NCI-H2196 (cell line): ENCODE data around the gene FRYL.

Source experiments
- DNase-seq: peaks from one replicate; lab custom pipeline; 2025; ENCODE audit not compliant: unreplicated experiment; lab: John Stamatoyannopoulos, UW

Gene FRYL

GRCh38 chr4:48633657-48634056, 146.4 kb downstream of the FRYL start:
- no peak for DNase-seq

GRCh38 chr4:48629458-48629857, 150.6 kb downstream of the FRYL start:
- no peak for DNase-seq

DNA sequence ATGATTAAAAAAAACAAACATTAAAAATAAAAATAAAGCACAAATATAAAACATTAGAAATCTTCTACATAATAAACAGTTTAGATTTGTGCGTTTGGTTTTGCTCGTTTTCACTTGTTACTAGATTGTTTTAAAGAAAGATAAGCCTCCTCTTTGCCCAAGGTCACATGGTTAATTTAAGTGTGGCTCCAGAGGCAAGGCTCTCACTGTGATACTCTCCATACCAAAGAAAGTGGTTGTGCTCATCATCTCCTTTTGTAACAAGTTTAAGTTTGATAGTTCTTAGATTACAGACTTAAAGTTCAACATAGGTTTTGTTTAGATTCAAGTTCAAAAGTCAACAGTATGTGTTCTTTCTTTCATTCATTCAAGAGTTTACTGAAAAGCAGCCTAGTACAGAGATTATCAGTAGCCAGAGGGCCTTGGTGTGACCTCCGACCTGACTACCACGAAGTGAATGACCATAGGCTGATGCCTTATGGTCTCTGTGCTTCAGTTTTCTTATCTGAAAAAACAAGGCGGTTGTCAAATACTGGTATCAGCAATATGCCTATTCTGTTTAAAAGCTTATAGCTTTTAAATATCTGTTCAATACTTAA, 156.8 kb downstream of the FRYL start:
- no peak for DNase-seq

DNA sequence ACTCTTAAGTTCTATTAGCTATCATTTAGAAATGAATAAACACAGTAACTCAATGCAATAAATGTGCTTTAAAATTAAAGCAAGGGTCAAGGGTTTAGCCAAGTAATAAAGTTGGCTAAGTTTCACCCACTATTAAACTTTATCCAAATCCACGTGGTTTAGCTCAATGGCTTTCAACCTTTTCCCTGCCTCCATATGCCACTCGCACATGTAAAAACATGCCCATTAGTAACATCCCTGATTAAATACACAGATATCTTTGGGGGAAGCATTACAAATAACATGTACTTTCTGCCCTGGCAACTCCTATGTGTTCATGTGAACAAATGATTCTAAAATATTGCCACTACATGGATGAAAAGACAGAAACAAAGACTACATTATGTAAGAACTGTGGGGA, 159.2 kb downstream of the FRYL start:
- no peak for DNase-seq

DNA sequence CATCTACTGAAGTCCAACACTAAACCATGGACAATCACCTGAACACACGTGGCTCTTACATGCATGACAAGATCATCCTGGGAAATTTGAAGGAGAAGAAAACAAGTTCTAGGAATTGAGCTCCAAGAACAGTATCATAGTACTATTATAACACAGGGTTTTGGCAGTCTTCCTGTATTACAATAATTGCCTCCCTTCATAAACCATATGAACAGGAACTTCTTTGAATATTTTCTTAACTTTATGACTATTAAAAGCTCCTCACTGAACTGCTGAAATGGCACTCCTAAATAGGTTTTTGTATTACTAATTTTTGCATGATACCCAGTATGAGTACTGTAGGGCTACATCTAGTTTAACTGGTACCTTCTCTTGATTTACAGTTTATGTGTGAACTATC, 160.0 kb downstream of the FRYL start:
- DNase-seq, result no peak

DNA sequence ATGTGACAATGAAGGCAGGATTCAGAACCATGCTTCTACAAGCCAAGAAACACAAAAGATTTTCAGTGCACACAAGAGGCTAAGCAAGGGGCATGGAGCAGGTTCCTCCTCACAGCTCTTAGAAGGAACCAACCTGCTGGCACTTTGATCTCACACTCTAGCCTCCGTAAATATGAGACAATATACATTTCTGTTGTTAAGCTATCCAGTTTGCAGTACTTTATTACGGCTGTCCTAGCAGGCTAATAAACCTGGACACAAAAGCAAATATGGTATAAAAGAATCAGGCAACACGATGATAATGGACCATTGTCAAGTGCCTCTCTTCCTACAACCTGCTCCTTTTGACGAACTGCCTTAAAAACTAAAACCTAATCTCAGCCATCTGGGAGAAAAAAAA, 175.6 kb downstream of the FRYL start:
- no peak for DNase-seq

DNA sequence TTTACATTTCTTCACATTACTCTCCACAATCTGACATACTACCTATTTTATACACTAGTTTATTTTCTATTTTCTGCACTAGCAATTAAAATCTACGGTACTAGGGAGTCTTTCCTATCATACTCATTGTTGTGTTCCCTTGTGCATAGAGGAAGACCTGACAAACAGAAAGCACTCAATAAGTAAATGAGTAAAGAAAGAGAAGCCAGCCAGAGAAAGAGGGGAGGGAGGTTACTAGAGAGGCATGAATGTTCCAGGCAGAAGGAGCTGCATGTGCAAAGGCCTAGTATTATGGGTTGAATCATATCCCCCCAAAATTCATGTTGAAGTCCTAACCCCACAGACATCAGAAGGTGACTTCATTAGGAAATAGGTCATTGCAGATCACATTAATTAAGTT, 176.0 kb downstream of the FRYL start:
- DNase-seq, result no peak

DNA sequence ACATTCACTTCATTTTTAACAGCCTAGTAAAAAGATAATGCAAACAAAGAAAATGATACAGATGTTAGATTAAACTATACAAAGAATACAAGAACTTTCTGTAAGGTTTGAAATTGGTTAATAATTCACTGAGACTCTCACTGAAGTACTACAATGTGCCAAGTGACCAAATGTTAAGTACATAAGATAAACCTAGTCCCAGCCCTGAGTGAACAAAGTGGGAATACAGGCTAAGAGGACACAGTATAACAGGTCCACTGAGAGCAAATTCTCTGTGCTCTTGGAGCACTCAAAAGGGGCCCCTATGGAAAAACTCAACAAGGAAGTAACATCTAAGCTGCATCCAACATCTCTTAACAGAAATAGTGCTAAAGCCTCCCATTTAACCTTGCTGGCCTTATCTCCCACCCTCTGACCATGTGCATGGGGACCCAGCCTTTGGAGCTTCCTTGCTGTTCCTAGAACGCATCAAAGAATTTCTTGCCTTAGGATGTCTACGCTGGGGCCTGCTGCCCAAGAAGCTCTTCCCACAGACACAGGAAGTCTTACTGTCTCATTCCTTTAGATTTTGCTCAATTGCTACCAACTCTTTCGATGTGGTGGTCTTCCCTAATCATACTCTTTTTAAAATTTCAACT, 176.6 kb downstream of the FRYL start:
- peak; percentile 7 for DNase-seq

GRCh38 chr4:48602763-48603162, 177.3 kb downstream of the FRYL start:
- DNase-seq, result no peak

DNA sequence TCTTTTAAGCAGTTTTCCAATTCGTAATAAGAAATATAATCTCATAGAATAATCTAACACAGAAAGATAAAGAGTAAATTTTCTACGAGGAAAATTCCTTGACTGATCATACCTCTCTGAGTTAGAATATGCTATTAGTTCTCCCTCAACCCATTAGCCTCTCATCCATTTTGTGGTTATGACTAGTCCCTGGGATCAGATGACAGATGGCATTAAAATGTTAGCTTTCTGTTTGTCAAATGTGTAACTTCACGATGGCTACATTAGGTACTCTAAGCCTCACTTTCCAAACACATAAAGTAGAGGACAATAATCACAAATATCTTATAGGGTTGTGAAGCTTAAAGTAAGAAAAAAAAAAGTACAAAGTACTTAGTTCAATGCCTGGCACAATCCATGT, 177.9 kb downstream of the FRYL start:
- DNase-seq, result no peak

DNA sequence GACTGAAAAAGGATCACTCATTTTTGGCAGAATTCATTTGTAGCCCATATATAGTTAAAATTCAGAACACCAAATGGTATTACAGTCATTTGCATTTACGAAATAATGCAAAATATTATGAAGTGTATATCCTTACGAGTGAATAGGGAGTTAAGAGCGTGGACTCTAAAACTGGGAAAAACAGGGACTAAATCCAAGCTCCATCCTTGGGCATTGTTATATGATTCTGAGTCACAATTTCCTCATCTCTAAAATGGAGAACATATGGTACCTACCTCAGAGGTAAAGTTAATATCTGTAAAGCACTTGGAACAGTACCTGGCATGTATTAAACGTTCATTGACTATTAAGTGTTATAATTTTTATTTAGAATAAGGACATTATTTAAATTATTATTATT, 183.7 kb downstream of the FRYL start:
- no peak for DNase-seq

- no peak for DNase-seq
These were observed 185.9 kb downstream of the FRYL start for GRCh38 chr4:48594180-48594579.

DNA sequence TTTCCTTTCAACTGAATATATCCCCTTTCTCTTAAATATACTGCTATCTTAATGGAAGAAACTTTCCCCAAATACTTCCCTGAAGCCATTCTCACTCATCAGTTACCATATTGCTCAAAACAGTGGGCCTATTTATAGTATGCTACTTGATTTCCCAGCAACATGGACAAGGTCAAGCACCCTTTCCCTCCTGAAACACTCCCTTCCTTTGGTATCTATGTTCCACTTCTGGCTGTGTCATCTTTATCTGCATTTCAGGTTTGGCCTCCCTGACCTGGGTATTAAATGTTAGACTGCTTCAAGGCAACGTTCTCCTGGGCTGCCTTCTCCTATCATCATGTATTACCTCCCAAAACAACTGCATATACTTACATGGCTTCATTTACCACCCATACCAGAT, 188.7 kb downstream of the FRYL start:
- DNase-seq, result no peak

- DNase-seq, result no peak
These were observed 189.2 kb downstream of the FRYL start for GRCh38 chr4:48590884-48591283.

DNA sequence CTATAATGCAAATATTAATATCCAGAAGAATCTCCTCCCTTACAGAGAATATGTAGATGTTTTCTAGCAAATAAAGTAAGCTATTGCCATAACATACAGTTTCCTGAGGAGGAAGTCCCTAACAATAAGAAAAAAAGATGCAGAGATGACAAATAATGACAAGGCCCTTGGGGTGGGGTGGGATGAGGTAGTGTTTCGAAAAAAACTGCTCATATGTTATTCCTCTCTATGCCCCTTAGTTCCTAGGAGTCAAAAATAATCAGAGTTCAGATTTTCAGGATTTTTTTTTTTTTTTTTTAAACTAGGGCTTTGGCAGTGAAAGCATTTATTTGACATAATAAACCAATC, 191.0 kb downstream of the FRYL start:
- DNase-seq, result no peak

DNA sequence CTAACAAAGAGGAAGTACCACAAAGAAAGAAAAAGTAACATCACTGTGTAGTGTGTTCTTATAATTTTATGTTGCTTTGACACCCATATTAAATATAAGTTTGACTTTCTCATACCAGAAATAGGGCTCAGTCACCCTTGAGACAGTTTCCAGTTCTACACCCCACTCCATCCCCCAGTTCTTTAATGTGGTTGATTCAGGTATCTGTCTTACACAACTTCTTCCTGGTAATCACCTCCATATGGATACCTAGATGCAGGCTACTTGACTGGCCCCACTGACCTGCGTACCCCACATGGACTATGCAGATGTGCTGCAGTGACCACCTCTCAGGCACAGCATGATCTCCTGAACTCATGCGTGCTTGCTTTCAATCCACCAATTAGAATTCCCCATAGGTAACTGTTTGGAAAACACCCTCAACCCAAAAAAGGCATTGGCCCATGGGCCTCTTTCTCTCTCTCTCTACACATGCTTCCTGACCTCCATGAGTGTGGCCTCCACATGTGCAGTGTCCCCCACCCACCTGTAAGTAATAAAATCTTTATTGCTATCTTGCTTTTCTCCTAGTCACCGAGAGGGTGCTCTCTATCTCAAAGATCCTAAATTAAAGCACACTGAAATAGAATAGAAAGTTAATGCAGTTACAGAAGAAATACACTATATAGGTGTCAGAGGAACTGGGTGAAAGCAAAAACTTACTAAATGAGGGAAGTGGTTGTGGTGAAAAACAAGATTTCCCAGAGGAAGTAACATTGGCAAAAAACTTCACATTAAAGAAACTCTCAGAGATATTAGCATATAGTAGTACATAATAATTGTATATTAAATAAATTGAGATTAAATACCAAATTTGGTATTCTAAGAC, 191.6 kb downstream of the FRYL start:
- DNase-seq, result no peak

- DNase-seq, result no peak
These were observed 194.7 kb downstream of the FRYL start for GRCh38 chr4:48585401-48585800.

DNA sequence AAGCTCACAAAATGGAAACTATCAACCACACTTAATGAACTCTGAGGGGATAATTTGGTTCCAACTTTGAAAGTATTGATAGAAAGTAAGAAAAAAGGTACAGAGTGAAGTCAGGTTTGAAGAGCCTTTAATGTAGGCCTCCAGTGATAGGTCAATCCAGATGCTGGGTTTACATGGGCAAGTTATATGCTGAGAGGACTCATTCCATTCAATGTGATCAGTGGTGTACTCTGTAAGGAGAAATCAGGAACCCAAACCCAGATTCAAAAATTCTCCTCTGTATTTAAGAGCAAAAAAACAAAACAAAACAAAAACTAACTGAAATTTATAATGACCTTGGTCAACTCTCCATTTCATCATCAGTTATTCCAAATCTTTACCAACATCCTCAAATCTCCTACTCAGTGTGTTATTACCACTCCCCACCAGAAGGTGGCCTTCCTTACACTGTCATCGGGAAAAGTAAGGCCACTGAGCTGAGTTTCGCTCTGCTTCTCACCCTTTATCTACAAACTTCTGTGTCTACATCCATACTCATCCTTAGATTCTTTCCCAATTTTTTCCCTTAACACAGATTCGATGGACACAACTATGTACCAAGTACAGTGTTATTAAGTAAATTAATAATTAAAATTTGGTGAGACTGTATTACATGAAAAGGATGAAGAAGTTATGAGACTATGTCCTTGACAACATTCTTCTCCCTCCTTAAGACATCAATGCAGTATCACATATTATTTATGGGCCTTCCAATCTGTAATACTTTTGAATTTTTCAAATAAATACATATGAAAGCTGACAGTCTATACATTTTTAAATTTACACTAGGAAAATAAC, 201.7 kb downstream of the FRYL start:
- peak; percentile 67 for DNase-seq

DNA sequence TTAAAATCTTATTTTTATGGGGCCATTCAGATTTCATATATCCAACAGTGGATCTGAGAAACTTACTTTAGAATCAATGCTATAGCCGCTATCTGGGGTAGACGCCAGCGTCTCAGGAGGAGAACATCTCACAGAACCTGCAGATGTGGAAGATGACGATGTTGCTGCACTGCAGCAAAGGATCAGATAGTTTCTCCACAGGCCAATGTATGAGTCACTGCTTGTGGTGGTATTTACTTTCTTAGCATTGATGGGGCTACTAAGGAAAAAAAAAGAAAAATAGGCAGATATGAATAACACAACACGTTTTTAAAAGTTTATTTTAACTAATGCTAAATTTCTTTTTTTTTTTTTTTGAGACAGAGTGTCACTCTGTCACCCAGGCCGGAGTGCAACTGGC, 204.1 kb downstream of the FRYL start:
- no peak for DNase-seq

- no peak for DNase-seq
These were observed 208.6 kb downstream of the FRYL start for GRCh38 chr4:48571471-48571870.

- DNase-seq, result no peak
These were observed 209.3 kb downstream of the FRYL start for GRCh38 chr4:48570646-48571220.
